HG03558 (cell line): ENCODE data around the gene POLL.
"Not testable (repeated sequence)": the region's sequence is repeated elsewhere in the genome, so short reads cannot be mapped to it uniquely, and the experiment has no call there.

Source experiments
- ATAC-seq: cut with Tn5 transposase; IDR thresholded peaks from one replicate; pipeline ENCODE4 v1.9.1; 2021; ENCODE audit warnings: moderate number of reproducible peaks; ENCODE audit not compliant: unreplicated experiment; ENCODE audit errors: extremely low read depth

The POLL gene

GRCh38 chr10:101587725-101588653, at the start of gene POLL, which contains the start of gene DPCD:
Gene POLL (minus strand): TSS chr10:101588257. CDS start chr10:101587360, 897 bp downstream.
Gene DPCD (plus strand): TSS chr10:101588321. CDS start chr10:101588337, 16 bp downstream.
- ATAC-seq: peak; percentile 63

- not testable (repeated sequence) for ATAC-seq
Measured at GRCh38 chr10:101633510-101633909, 45.5 kb upstream of the POLL start.

- ATAC-seq: no peak
Measured at GRCh38 chr10:101631821-101632475, 43.9 kb upstream of the POLL start.

- no peak for ATAC-seq
Measured at GRCh38 chr10:101630633-101630920, 42.5 kb upstream of the POLL start.

GRCh38 chr10:101629837-101630632, 42.0 kb upstream of the POLL start:
- no peak for ATAC-seq

- no peak for ATAC-seq
Measured at GRCh38 chr10:101625821-101626412, 37.9 kb upstream of the POLL start.

DNA sequence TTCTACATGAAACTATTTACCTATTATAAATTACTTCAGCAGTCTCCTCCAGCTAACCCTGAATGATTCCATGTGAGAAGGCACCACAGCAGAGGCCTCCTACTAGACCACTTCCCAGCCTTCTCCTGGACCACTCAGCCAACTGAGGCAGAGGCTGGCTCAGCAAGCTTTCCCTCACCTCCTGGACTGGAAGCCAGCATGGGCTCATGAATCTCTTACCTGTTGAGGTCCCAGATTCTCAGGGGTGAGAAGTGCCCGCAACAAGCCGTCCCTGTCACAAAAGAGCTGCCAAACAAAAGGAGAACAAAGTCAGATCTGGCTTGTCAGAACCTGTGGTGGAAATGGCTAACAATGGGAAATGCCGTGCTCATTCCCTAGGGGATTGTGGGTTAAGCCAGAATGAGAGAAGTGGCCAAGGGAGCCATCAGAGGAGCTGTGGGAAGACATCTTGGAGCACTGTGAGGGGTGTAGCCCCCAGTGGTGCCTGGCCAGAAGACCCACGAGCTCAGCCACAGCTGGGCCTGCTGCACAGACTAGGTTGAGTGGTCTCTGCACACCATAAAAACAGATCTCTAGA, 36.6 kb upstream of the POLL start:
- no peak for ATAC-seq

DNA sequence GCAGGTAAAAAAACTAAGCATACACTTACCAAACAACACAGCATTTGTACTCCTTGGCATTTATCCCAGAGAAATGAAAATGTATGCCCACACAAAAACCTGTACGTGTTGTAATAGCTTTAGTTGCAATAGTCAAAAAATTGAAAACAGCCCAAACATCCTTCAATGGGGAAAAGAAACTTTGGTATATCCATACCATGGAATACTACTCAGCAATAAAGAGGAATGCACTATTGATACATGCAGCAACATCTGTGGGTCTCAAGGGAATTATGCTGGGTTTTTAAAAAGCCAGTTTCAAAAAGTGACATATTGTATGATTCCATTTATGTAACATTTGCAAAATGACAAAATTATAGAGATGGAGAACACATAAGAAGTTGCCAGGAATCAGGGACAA, 35.5 kb upstream of the POLL start:
- no peak for ATAC-seq

- no peak for ATAC-seq
Measured at GRCh38 chr10:101619983-101620382, 31.9 kb upstream of the POLL start.

DNA sequence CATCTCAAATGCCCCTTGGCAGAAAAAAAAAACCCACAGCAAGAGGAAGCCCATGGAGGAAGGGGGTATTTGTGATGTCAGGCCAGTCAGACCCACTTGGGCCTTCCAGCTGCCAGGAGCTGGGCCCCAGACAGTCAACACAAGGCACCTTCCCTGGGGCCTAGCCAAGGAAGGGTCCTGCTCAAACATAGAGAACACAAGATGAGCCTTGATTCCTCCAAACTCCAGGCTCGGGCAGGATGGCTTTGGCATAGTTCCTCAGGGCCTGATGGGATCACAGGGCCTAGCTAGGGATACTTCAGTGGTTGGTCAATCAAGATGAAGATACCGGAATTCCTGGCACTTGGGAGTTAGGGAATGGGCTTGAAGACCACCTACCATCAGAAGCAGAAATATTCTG, 30.8 kb upstream of the POLL start:
- ATAC-seq: no peak

DNA sequence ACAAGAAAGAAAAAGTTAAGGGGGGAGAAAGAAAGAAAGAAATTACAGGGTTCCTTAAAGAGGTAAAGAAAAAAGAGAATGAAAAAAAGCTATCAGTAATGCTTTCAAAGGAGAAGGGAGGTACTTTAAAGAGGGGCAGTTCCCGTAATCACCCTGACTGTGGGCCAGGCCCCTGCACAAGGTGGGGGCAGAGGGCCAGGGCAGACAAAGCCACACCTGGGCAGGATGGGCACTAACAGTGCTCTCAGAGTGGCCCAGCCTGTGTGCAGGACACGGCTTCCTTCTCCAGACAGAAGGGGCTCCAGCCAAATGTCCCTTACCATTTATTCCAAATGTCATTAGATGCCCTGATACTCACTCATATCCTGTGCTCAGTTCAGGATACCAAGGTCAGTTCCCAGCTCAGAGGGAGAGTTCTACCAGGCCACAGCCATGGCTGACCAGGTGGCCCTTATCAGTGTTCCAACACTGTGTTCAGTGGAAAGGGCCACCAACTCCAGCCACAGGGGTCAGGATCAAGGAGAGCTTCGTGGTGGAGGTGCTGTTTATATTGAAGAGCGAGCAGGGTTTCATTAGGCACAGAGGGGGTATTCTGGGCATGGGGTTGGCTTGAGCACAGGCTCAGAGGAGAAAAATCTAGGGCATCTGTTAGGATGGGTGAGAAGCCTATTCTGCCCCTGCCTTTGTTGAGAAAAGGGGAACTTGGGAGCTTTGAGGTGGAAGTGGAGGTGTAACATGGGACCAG, 29.9 kb upstream of the POLL start:
- no peak for ATAC-seq

GRCh38 chr10:101617102-101617823, 29.2 kb upstream of the POLL start:
- ATAC-seq: no peak

- ATAC-seq: no peak
Measured at GRCh38 chr10:101616415-101617101, 28.5 kb upstream of the POLL start.

- ATAC-seq: no peak
Measured at GRCh38 chr10:101615525-101616116, 27.6 kb upstream of the POLL start.

- no peak for ATAC-seq
Measured at GRCh38 chr10:101614663-101615524, 26.8 kb upstream of the POLL start.

DNA sequence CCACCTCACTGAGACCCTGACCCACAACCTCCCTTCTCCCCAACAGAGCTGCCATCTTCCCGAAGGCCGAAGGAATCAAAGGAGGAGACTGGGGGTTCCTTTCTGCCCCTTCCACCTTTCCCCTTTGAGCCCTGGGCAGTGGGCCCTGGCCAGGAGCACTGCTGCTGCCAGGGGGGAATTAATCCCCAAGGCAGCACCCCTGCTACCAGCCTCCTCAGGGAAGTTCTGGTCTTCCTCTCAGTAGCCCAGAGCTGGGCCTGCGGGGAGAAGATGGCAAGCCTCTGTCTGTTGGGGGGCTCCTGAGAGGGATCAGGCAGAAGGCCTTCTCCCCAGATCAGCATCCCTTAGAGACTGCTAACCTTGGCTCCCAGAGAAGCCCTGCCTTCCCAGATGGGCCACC, 25.6 kb upstream of the POLL start:
- no peak for ATAC-seq

- no peak for ATAC-seq
Measured at GRCh38 chr10:101612872-101613271, 24.8 kb upstream of the POLL start.
